22Rv1 (cell line): ENCODE results near the gene SPACDR.
"Not testable (repeated sequence)": the region's sequence is repeated elsewhere in the genome, so short reads cannot be mapped to it uniquely, and the experiment has no call there.

Source experiments
- H3K27ac ChIP-seq: fragments of 450-650 bp; 2 replicates; pipeline ENCODE4 v1.5.1; 2017
- ZFX ChIP-seq: fragments of 450-650 bp; IDR thresholded peaks from 2 replicates; pipeline ENCODE4 v1.6.1; 2017; ENCODE audit warnings: antibody characterized with exemption, borderline replicate concordance
- TF ChIP-seq, protein P1 (sequence below): fragments of 450-650 bp; IDR thresholded peaks from 2 replicates; pipeline ENCODE4 v1.5.1; 2017; ENCODE audit warnings: mild to moderate bottlenecking

Gene SPACDR

GRCh38 chr7:100444311-100445278, 19.5 kb downstream of the SPACDR start:
- TF ChIP-seq ZFX, result no peak
- TF ChIP-seq, protein P1, sequence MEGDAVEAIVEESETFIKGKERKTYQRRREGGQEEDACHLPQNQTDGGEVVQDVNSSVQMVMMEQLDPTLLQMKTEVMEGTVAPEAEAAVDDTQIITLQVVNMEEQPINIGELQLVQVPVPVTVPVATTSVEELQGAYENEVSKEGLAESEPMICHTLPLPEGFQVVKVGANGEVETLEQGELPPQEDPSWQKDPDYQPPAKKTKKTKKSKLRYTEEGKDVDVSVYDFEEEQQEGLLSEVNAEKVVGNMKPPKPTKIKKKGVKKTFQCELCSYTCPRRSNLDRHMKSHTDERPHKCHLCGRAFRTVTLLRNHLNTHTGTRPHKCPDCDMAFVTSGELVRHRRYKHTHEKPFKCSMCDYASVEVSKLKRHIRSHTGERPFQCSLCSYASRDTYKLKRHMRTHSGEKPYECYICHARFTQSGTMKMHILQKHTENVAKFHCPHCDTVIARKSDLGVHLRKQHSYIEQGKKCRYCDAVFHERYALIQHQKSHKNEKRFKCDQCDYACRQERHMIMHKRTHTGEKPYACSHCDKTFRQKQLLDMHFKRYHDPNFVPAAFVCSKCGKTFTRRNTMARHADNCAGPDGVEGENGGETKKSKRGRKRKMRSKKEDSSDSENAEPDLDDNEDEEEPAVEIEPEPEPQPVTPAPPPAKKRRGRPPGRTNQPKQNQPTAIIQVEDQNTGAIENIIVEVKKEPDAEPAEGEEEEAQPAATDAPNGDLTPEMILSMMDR, result no peak
- H3K27ac ChIP-seq, result no peak overlapping the region

- TF ChIP-seq, protein P1, result no peak
- no peak for TF ChIP-seq ZFX
- no peak overlapping the region for H3K27ac ChIP-seq
These were observed 20.8 kb downstream of the SPACDR start for GRCh38 chr7:100443096-100443840.

DNA sequence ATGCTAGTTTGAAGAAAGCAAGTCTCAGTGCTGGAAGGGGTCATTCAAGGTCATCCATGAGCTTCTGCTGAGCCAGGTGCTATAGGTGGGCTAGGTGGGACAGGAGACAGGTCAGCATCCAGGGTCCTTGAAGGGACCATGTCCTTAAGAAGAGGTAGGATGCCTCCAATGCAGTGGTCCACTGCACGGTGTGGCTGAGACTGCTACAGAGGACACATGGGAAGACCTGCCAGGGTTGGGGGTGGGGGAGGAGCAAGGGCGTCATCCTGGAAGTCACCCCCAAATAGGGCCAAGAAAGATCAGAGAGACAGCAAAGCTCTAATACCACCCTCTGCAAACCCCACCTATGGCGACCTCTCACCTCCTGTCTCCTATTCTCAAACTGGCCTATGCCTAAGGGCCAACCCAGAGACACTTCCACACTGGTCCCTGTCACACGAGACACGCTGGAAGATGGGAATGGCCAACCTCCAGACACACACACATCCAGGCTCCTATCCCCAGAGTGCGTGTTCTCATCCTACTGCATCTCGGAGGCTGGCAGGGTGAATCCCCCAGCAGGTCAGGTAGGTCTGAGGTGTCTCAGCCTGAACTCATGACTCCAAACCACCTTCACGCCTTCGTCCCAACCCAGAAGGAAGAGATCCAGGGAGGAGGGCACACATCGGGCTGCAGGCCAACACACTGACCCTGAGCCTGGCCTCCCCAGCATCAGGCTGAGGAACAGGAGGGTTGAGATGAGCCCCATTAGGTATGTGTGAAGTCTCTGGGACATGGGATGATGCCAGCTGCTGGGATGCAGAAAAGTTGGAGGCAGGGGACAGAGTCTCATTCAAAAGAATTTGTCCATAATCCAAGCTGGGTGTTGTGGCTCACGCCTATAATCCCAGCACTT, 22.2 kb downstream of the SPACDR start:
- TF ChIP-seq ZFX, result no peak
- no peak overlapping the region for H3K27ac ChIP-seq

- H3K27ac ChIP-seq, result not testable (repeated sequence)
These were observed 24.8 kb downstream of the SPACDR start for GRCh38 chr7:100439244-100439643.

GRCh38 chr7:100438731-100439130, 25.3 kb downstream of the SPACDR start:
- not testable (repeated sequence) for H3K27ac ChIP-seq

GRCh38 chr7:100438172-100438571, 25.9 kb downstream of the SPACDR start:
- TF ChIP-seq, protein P1, result no peak
- no peak for TF ChIP-seq ZFX
- peak overlapping the region; percentile 100; the same call in 1 of the 2 replicates for H3K27ac ChIP-seq

DNA sequence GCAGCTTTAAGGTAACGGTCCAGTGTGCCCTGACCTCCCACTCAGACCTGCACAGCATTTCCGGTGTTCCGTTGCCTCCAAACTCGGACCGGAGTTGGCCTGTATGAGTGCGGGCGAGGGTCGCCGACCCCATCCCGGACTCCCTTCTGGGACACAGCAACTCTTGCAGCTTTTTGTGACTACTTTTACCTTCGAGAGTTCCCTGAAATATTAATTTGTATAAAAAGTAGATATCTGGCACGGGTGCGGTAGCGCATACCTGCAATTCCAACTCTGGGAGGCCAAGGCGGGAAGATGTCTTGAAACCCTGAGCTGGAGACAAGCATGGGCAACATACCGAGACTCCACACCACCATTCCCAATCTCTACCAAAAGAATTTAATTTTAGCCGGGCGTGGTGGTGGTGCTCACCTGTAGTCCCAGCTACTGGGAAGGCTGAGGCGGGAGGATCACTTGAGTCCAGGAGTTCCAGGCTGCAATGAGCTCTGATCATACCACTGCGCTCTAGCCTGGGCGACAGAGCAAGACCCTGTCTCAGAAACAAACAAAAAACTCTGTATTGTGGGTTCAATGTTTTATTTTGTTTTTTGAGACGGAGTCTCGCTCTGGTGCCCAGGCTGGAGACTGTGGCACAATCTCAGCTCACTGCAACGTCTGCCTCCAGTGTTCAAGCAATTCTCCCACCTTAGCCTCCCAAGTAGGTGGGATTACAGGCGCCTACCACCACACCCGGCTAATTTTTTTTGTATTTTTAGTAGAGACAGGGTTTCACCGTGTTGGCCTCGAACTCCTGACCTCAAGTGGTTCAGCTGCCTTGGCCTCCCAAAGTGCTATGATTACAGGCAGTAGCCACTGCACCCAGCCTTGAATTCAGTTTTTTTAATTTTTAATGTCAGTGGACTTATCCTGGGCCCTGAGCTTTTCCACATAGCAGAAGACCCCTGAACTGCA, 26.6 kb downstream of the SPACDR start:
- TF ChIP-seq, protein P1, result no peak
- no peak for TF ChIP-seq ZFX
- H3K27ac ChIP-seq, result peak overlapping the region; percentile 100
